Measurements from ENCODE around the gene SNORC. TPM values are rescaled to one million over a fixed set of nuclear protein-coding genes. Genes with fewer than 3 reads are reported as not detected.

Gene SNORC
- total and polyA plus RNA-seq, 9 of the 15 experiments (the other 6 are each of a cell fraction or from before 2014, with no cell fraction given), result 0.14 to 2.5 (median 0.72) TPM; not detected in 2

GRCh38 chr2:232835687-232836208 is 34.3 kb upstream of the SNORC start (continued):
- TF ChIP-seq MGA (IDR thresholded peaks at IDR 0.05), result no peak
- no peak for TF ChIP-seq KLF6 (CRISPR knock-in tag; IDR thresholded peaks at IDR 0.05; ENCODE audit: borderline replicate concordance)
- no peak for TF ChIP-seq BRD9 (IDR thresholded peaks at IDR 0.05; ENCODE audit: low read depth, partially characterized antibody)
- no peak for TF ChIP-seq HBP1 (CRISPR knock-in tag; IDR thresholded peaks at IDR 0.05)
- no peak for TF ChIP-seq GATAD2B (IDR thresholded peaks at IDR 0.05; ENCODE audit: borderline replicate concordance)
- TF ChIP-seq HOMEZ (CRISPR knock-in tag; IDR thresholded peaks at IDR 0.05), result no peak
- no peak for TF ChIP-seq SREBF2 (CRISPR knock-in tag; IDR thresholded peaks at IDR 0.05)
- TF ChIP-seq C11orf30 (IDR thresholded peaks at IDR 0.05; ENCODE audit: low read depth), result no peak
